SIG-M5 (cell line): ENCODE measurements around the gene FILIP1L.
A peak's percentile ranks its signal among the peaks of the same experiment; 100 is the strongest.
"Not testable (repeated sequence)": the region's sequence is repeated elsewhere in the genome, so short reads cannot be mapped to it uniquely, and the experiment has no call there.

Experiments used
- DNase-seq: peaks from one replicate; lab custom pipeline; 2025; lab: John Stamatoyannopoulos, UW

FILIP1L gene

DNA sequence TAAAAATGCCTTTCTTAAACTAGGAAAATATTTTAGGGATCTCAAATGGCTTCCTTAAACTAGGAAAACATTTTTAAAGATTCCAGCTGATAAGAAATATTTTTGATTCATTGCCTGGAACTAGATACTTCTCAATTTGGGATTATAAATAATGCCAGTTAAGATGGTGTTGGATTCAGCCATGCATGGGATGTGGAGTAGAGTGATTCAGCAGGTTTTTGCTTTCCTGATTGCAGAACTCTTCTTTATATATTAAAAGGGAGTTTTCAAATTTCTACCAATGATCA, 15.6 kb downstream of the FILIP1L start:
- no peak for DNase-seq

DNA sequence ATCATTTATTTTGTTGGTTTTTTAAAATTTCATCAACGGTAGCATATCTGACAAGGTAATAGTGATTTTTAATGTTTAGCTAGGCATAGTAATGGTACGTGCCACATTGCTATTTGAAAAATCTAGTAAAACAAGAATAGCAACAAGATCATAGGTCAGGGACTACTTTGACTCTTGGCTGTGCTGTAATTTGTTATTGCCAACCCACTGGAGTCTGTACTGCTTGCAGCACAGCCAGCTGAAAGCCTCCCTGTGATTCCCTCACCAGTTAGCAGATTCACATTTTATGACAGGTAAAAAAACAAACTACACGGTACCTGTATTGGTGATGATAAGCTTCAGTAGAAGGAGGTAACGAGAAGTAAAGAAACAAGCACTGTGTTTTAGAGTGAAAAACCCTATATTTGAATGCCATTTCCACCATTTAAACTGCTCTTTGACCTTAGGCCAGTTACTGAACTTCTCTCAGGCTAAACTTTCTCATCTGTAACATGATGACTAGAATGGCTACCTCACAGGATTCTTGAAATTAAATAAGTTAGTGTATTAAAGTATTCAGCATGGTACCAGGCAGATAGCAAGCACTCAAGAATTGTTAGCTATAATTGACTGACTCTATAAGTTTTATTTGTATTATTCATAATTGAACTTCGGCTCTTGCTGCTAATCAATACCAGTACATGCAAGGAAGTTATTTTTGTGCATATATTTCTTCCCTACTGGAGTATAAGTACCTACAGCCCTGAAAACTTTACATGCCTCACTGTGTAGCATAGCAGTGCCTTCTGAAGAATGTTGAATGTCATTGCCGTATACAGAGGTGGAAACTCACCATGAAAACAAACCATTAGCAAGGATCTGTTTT, 16.1 kb downstream of the FILIP1L start:
- DNase-seq, result no peak

- DNase-seq, result no peak
Observed at GRCh38 chr3:100096866-100097265, 17.4 kb downstream of the FILIP1L start.

DNA sequence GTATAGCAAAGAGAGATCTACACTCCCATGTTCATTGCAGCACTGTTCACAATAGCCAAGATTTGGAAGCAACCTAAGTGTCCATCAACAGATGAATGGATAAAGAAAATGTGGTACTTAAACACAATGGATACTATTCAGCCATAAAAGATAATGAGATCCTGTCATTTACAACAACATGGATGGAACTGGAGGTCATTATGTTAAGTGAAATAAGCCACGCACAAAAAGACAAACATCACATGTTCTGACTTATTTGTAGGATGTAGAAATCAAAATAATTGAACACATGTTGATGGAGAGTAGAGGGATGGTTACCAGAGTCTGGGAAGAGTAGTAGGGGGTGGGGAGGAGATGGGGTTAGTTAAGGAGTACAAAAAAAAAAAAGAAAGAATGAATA, 18.0 kb downstream of the FILIP1L start:
- not testable (repeated sequence) for DNase-seq

DNA sequence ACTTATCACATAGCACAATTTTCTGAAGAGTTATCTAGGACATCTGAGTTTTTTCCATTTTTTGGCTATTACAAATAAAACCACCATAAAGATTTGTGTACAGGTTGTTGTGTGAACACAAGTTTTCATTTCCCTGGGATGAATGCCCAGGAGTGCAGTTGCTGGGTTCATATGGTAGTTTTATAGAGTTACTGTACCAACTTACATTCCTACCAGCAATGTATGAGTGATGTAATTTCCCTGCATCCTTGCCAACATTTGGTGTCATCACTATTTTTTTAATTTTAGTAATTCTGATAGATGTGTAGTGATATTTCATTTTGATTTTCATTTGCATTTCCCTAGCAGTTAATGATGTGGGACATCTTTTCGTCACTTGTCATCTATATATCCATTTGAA, 20.5 kb downstream of the FILIP1L start:
- no peak for DNase-seq

DNA sequence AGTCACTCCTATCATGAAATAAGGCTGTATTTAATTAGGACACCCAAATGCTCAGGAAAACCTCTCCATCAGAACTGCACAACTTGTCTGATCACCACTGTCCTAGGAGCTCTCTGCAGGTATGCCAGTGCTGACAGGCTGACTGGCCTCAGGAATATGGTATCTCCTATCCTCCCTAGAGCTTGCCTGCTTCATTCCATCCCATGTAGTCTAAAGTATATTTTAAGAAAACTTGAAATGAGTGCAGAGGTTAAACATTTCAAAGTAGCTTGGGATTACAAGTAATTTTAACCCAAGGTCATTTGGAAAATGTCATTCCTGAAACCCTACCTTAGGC, 23.7 kb downstream of the FILIP1L start:
- DNase-seq, result no peak

DNA sequence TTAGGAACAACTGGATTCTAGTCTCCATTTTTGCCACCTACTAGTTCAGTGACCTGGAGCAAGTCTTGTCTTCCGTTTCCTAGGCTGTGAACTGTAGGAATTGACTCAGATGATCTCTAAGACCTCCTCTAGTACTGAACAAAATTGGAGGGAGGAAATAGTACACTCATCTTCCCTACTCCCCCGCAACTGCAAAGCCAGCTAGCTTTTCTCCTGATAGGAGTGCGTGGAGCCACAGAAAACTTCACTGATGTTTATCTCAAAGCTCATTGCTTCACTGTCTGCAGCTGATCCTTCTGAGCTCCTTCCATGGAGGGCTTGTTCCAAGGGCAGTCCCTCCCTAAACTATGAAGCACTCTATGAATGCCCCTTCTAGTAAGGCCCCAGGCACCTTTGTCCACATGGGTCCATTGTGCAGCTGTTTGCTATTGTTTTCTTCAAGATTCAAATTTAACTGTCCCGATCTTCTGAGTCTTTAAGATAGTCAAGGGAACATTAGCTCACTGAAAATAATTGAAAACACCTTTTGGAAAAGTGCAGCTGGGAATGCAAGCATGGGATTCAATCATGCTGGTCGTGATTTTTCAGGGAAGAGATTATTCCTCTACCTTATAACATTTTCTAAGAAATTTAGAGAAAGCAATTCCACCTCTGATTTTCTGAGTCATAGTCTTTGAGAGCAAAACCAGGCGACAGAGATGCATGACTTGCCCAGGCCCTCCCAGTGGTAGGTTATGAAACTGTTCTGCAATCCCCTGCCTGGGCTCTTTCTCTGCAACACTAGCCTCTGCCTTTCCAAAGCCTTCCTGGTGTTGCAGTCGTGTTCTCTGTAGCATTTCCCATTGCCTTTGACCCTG, 24.3 kb downstream of the FILIP1L start:
- peak; percentile 62 for DNase-seq

- no peak for DNase-seq
Observed at GRCh38 chr3:100088735-100089368, 25.4 kb downstream of the FILIP1L start.

DNA sequence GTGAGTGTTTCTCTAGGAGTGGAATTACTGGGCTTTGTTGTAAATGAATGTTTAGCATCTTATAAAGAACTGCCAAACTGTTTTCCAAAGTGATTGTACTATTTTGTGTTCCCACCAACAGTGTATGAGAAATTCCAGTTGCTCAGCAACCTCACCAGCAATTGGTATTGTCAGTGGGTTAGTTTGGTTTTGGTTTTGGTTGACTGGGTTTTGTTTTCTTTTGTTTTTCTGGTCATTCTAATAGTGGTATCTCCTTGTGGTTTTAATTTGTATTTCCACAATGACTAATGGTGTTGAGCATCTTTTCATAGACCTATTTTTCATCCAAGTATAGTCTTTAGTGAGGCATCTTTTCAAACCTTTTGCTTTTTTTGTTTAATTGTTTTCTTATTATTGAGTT, 27.1 kb downstream of the FILIP1L start:
- no peak for DNase-seq

DNA sequence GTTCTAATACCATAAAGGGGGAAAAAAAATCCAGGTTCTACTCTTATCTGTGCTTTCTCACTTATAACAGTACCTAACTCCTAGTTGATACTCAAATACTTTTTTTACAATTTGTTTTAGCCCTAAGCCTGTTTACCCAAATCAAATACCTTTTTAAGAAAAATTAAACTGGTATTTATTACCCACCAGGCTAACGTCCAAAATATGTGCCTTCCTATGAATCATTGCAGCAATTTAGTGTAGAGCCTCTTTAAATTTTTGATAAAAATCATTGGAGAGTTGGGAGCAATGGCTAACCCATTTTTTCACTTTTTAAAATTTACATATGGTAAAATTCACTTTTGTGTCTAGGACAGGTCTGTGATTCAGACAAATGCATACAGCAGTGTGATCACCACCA, 27.9 kb downstream of the FILIP1L start:
- DNase-seq, result no peak

DNA sequence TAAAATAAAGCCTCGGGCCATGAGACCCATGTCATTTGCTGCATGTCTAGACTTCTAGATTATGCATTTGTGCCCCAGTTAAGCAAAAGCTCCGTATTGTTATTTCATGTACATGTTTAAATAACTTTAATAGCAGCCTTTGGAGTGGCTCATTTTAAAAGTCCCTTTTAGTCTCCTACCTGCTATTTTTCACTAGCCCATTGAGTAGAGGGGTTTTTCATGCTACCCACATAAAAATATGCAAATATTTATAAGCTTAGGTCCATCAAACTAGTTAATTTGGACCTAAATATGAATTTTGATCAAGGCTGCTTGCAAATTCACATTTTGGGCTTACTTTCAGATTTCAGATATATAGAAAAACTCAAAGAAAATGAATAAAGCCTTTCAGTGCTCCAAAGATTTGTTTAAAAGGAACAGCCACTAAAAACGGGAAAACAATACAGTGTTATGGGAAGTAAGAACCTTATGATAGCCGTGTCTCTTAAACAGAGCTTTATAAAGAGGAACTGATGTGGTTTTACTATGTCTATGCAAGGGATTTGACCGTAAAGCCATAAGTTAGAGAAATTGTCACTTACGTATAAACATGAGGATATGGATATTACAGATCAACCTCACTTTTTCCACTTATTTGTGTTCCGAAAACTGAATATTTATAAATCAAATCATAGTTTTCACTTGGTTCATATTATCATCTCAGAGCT, 30.0 kb downstream of the FILIP1L start:
- peak; percentile 32 for DNase-seq

DNA sequence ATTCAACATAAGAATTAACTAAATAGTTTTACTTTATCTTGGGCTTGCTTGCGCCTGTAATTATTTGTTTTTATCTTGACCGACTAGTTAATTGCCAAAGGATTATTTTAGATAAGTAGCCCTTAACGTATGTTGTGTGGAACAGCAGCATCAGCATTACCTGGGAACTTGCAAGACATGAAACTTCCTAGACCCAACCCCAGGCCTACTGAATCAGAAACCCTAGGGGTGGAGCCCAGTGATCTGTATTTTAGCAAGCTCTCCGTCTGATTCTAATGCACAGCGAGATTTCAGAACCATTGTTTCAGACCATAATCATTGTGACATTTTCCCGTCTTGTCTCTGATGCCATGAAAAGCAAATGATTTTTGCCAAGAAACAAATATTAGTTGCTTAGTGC, 31.1 kb downstream of the FILIP1L start:
- no peak for DNase-seq

DNA sequence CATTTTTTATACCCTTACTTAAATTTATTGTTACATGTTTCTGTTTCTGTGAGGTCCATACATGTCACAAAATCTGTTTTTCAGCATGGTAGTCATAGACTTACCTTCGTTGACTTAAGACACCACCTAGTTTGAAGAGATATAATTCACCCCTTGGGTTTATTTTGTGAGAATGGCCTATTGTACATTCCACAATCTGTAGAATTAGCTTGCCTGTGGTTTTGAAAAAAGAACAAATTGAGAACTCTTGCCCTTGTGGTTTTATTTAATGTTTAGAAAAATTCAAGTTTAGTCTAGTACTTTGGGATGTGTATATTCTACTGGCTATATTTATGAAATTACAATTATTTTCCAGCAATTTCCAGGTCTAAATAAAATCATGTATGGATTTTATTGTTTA, 31.6 kb downstream of the FILIP1L start:
- DNase-seq, result no peak

- DNase-seq, result no peak
Observed at GRCh38 chr3:100081986-100082692, 32.2 kb downstream of the FILIP1L start.

- no peak for DNase-seq
Observed at GRCh38 chr3:100081311-100081710, 33.0 kb downstream of the FILIP1L start.

DNA sequence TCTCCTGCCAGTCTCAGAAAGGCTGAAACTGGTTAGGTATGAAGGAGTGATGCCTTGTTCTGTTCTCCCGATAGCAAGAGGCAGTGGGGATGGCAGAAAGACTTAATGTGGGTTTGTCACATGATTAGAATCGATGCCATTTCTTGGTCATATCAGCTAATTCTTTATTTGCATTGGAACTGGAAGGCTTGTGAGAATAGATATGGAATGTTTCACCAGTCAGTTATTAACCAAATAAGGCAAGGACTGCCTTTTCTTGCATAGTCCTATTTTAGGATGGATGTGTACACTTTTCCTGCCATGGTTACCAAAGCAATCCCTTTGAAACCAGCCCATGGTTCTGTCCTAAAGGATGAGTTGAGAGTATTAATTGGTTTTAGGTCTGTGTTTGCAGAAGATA, 33.7 kb downstream of the FILIP1L start:
- no peak for DNase-seq

GRCh38 chr3:100079328-100079727, 35.0 kb downstream of the FILIP1L start:
- DNase-seq, result no peak

- no peak for DNase-seq
Observed at GRCh38 chr3:100076731-100077529, 37.4 kb downstream of the FILIP1L start.

DNA sequence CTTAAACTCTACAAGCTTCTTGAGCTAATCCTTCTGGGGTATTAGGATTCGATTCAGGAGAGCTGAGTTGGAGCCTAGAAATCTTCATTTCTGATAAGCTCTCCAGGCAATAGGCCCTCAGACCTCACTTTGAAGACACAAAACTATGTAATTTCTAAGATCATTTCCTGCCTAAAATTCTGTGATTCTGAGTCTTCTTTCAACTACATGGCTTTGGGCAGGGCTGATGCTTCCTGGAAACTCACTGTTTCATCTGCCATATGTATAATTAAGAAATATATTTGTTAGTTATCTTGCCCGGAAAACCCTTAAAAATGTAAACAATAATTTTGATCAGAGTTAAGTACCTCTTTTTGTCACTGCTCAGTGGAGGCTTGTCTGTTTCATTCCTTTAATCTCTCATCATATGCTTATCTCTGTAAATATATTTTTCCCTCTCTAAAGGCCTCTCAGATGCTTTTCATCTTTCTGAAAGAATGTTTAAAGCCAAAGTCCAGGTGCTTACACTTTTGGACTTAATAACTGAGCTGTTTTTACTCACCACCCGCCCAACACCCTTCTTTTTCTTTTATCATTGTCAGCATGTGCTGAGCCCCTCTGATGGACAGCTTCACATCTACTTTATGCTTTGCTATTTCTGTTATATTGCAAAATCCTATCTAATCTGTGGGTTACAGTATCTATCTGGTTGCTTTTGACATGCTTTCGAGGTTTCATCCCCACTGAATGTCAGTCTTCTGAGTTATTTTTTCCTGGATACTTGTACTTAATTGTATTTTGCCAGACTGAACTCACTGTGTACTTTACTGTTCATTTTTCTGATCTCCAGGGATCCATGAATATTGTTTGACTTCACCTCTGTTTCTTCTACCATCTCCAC, 38.2 kb downstream of the FILIP1L start:
- no peak for DNase-seq

DNA sequence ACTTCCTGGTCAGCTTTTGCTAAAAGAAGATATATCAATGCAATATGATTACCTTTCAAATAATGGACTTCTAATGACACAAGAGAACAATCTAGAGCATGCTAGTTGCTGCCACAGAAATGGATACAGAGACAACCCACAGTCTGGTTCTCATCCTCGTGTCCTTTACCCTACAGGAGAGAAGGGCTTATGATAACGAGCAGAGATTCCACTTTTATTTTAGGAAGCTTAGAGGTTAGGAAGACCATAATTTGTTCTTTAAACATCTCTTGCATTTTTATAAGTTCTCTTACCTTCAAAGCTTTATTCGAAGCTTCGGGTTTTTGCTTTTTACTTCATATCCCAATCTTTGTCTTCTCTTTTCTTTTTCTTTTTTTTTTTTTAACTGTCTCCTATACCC, 39.1 kb downstream of the FILIP1L start:
- DNase-seq, result no peak
